GM12865 (cell line): Measurements from ENCODE around the gene C1orf116.

ENCODE experiments used
- DNase-seq: peaks from one replicate; pipeline ENCODE4 v3.0.0; 2010; ENCODE audit warnings: low read depth
- H3K4me3 ChIP-seq: 2 replicates; pipeline ENCODE4 v1.5.1; 2011; ENCODE audit warnings: mild to moderate bottlenecking, low read depth, low read length, control low read depth
- CTCF ChIP-seq: IDR thresholded peaks from 2 replicates; pipeline ENCODE4 v1.5.1; 2011; ENCODE audit warnings: low read length, control low read depth, low read depth, inconsistent platforms; ENCODE audit not compliant: insufficient read depth; ENCODE audit errors: missing control alignments

C1orf116 gene

GRCh38 chr1:206982216-206982615 is 50.3 kb downstream of the C1orf116 start:
- peak; percentile 68 for DNase-seq
- peak; percentile 82 for TF ChIP-seq CTCF
- no peak overlapping the region for H3K4me3 ChIP-seq

- no peak overlapping the region for H3K4me3 ChIP-seq
- DNase-seq = peak; percentile 41
Measured at GRCh38 chr1:206979379-206980043, 53.0 kb downstream of the C1orf116 start.

GRCh38 chr1:206978259-206978658 is 54.3 kb downstream of the C1orf116 start:
- no peak overlapping the region for H3K4me3 ChIP-seq
- no peak for DNase-seq
- TF ChIP-seq CTCF = no peak

More at GRCh38 chr1:206979379-206980043, 53.0 kb downstream of the C1orf116 start:
- peak; percentile 57 for TF ChIP-seq CTCF

GRCh38 chr1:206975306-206975705 is 57.2 kb downstream of the C1orf116 start:
- TF ChIP-seq CTCF = no peak
- no peak for DNase-seq

GRCh38 chr1:206974140-206974539 is 58.4 kb downstream of the C1orf116 start:
- no peak overlapping the region for H3K4me3 ChIP-seq
- TF ChIP-seq CTCF = no peak
- DNase-seq = no peak

More at GRCh38 chr1:206975306-206975705, 57.2 kb downstream of the C1orf116 start:
- no peak overlapping the region for H3K4me3 ChIP-seq

- no peak for TF ChIP-seq CTCF
- no peak overlapping the region for H3K4me3 ChIP-seq
- no peak for DNase-seq
Measured at GRCh38 chr1:206972728-206973127, 59.8 kb downstream of the C1orf116 start.
